ENCODE measurements around the gene TTC28.

GRCh38 chr22:28112190-28112544 lies 567.5 kb downstream of the TTC28 start:
- TF ChIP-seq CTCF (IDR thresholded peaks at IDR 0.05) = no peak
- TF ChIP-seq POLR2A (IDR thresholded peaks at IDR 0.05) = no peak

All from lower leg skin (tissue), 3 donors.